GM21723 (cell line): Measurements from ENCODE around the gene TSPAN18.

ENCODE experiments used
- ATAC-seq: cut with Tn5 transposase; IDR thresholded peaks from one replicate; pipeline ENCODE4 v1.9.1; 2021; ENCODE audit warnings: mild to moderate bottlenecking, moderate library complexity; ENCODE audit not compliant: unreplicated experiment

The TSPAN18 gene

DNA sequence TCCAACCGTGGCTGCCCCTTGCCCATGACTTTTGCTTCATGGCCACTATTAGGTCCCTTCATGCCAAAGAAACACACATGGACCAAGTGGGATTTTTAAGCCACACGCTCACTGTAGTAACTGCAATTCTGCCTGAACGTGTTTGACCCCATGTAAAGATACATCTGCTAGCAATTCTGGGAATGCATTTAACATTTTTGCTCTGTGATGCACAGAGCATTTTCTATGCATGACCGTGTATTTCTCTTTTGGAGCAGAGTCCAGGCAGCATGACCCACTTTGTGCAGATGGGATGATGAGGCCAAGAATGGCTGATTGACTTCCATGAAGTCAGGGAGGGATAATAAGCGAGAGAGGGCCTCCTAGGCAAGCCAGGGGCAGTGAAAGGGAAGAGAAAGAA, 115.5 kb downstream of the TSPAN18 start:
- ATAC-seq = no peak

DNA sequence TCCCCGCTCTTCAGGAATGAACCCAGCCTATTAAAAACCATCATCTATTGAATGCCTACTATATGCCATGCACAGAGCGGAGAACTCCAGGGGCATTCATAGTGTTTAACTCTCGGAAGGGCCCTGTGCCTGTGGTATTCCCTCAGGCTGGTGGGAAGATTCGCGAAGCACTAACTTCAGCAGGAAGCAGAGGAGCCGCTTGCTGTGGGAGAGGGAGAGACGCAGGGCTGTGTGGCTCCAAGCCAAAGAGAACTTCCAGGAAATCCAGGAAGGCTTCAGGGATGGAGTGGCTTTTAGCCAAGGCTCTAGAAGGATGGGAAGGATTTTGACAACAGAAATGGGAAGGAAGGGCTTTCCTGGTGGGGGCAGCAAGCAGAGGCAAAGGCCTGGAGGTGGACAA, 120.1 kb downstream of the TSPAN18 start:
- no peak for ATAC-seq

DNA sequence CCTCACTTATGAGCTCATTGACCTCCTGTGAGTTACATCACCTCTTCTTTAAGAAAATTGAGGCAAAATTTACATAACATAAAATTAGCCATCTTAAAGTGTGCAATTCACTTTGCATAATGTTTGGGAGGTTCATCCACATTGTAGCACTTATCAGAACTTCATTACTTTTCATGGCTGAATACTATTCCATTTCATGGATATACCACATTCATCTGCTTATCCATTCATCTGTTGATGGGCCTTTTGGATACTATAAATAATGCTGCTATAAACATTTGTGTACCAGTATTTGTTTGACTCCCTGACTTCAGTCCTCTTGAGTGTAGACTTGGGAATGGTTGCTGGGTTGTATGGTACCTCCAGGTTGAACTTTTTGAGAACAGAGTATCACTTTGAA, 120.6 kb downstream of the TSPAN18 start:
- ATAC-seq = no peak

DNA sequence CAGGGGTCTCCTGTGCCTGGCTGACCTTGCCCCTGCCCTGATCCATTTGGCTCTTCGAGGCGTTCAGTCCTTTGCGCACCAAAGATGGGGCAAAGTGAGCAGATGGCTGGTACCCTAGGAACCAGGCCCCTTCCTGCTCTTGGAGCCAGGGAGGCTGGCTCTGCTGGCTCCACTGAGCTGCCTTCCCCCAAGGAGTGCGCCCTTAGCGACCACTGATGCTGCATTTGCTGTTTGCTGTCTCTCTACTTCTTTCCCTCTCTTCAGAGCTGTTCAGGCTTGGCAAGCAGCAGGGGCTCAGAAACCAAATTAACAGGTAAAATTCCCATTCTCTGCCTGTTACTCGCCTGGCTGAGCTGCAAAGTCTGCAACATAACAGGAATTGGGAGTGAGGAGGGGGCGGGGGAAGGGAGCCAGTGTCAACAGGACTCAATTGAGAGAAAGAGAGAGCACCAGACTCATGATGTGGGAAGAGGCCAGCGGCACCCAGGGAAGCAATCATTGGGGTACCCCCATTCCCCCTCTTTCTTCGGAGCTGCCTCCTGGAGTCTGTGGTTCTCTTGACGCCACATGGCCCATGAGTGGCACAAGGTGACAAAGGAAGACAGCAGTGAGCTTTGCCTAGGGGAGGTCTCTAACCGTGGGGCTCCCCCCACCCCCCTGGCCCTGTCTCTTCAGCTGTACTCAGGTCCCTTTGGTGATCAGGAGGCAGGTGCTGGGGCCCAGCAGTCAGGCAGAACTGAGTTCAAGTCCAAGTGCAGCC, 121.6 kb downstream of the TSPAN18 start:
- no peak for ATAC-seq

DNA sequence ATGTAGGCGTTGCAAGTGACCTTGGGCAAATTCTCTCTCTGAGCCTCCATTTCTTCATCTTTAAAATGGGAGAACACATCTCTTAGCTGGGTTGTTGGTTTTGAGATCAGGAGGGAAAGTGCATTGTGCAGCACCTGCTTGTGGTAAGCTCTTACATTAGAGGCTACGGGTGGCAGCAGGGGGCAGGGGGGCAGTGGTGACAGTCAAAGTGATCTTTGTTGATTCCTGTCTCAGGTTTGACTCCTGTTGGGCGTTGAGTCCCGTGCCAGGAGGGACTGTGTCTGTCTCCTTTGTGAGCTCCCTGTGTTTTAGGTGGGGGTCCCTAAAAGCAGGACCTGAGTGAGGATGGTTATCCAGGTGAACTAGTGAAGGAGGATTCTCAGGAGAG, 122.2 kb downstream of the TSPAN18 start:
- no peak for ATAC-seq

DNA sequence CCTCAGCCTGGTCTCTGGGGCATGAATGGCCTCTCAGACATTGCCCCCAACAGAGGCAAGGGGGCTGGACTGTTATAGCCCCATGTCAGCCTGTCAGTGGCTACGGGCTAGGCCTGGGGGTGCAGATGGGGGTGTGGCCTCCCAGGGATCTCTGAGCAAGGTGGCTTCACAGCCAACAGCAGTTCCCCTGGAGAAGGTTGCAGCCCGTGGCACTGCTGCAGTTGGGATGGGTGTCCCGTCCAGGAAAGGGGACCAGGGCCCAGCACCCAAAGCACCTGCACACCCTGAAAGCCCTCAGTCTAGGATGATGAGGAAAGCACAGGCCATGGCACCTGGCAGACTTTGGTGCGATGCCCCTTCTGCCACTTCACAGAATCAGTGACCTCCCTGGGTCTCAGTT, 122.7 kb downstream of the TSPAN18 start:
- ATAC-seq = no peak

DNA sequence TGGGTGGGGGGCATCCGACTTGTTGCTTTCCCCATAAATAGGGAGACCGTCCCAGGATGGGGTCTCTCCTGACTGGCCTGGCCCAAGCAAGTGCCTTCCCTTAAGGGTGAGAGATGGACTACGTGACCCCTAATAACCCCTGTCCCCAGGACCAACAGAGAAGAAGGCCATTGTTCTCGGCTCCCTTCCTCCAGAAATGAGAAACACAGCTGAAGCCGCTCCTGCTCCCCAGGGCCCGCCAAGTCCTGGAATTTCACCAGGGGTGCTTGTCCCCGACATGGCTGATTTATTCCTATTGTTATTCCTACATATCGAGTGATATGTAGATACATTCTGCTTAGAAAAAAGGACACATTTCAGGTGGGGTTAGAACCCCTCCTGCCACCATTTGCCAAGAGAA, 123.2 kb downstream of the TSPAN18 start:
- ATAC-seq = no peak

DNA sequence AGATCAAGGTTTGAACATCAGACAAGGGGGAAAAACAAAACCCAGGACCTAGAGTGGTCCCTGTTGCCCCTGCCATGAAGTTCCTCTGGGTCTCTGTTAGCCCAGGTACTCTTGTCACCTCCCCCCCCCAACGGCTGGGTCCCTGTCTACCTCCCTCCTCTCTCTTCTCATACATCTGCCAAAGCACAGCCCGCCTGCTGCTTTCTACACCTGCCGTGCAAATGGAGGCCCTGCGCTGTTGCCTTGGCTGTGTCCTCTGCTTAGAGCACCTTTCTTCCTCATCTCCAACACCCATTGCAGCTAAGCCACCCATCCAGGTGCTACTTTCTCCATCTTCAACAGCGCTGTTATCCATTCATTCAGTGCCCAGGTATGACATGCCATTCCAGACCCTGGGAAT, 124.7 kb downstream of the TSPAN18 start:
- ATAC-seq = no peak

DNA sequence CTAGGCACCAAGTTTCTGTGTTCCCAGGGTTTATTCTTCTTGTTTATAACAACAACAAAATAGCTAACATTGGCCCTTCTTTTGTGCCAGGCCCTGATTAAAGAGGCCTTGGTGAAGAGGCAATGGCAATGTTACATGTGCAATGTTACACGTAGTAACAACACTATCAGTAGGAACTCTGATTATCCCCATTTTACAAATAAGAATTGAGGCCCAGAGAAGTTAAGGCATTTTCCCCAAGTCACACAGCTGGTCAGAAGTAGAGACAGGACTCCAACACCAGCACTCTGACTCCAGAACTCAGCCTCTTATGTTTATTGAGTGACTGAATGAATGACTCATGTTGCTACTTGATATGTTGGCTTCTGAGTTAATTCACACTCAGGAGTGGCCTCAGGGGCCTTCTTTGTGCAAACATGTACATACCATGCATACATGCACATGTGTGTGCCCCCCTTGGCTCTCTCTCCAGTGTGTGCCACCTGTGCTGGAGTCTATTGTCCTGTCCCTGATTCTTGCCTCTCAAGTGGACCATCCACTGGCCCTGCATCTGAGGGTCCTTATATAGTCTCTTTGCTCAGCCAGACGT, 125.5 kb downstream of the TSPAN18 start:
- ATAC-seq = no peak

DNA sequence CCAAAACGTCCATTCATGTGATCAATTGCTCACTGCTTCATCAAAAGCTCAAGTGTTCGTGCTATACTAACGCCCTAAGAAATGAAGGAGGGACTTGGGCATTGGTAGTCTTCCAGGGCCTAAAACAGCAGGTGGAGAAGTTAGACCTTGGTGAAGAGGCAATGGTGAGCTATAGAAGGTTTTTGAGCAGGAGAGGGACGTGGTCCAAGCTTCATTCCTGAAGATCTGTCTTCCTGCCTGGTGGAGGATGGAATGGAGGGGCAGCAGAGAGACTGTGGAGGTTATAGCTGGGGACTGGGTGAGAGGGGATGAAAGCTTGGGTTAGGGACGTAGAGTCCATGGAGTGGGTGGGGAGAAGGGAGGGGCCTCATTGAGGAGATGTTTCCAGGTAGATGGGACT, 126.2 kb downstream of the TSPAN18 start:
- no peak for ATAC-seq

DNA sequence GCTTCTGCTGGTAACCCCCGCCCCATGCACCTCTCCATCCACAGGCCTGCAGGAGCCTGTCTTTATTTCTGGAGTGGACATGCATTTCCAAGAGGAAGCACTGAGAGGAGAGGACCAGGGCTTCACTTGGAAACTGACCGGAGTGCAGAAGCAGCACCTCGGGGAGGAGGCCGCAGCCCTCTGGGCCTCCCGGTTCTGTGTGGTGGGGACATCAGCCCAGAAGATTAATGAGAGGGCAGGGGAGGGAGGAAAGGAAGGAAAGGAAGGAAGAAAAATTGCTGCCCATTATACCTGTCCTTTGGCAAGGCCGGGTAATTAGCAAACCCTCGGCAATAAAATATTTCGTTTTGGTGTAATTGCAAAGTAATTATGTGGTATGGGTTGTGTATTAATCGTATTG, 126.9 kb downstream of the TSPAN18 start:
- no peak for ATAC-seq

DNA sequence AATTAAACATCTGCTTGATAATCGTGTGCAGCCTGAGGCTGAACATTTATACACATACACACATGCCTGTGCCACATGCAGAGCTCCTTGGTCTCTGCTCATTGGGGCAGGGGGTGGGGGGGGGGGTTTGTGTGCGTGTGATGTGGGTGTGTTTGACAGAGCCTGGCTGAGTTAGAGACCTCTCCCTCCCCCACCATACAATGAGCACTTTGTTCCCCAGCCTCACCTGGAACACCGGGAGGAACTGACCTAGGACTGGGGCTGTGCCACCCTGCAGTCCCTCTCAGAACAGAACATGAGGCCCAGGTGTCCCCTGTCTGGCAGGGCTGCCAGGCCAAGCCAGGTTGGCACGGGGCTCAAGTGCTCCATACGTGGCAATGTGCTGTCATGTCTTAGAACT, 127.3 kb downstream of the TSPAN18 start:
- no peak for ATAC-seq

DNA sequence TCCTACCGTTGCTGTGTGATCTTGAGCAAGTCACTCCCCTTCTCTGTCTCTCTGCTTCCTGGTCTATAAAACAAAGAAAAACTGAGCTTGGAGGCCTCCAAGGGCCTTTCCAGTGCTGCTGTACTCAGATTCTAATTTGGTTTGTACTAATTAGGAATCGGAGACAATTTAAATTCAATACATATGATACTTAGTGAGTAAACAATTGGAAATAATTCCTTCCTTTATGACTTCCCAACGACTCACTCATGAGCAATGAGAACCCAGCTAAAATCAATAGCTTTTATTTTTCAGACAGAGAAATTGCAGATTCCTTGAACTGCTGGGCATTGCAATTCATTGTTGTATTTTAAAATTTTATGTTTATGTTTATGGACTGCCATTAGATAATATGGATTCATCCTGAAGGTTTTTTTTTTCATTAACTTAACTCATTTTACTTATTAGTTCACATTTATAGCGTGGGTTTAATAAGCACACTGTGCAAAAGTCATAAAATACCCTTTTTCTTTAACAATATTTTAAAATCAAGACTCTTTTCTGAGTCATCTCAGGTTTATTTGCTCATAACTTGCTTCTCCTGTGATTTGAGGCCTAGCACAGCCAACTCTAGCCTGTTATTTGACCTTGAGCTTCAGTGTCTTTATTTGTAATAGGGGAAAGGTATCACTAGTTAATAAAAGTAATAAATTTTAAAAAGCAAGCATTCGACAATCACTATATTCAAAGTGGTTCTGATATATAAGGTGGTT, 128.2 kb downstream of the TSPAN18 start:
- no peak for ATAC-seq

DNA sequence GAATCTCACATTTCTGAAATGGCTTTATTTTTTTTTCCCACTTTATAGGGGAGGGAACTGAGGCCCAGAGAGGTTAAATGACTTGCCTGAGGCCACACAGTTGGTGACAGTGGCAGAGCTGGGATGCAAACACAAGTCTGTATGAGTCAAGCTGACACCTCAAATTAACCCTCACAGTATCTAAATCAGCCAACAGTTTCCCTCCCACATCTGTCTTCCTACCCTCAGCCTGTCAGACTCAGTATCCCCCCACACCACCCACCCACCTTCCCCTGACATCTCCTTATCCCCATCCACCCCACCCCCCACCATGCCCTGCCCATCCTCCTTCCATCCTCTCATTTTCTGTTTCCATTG, 128.7 kb downstream of the TSPAN18 start:
- no peak for ATAC-seq

DNA sequence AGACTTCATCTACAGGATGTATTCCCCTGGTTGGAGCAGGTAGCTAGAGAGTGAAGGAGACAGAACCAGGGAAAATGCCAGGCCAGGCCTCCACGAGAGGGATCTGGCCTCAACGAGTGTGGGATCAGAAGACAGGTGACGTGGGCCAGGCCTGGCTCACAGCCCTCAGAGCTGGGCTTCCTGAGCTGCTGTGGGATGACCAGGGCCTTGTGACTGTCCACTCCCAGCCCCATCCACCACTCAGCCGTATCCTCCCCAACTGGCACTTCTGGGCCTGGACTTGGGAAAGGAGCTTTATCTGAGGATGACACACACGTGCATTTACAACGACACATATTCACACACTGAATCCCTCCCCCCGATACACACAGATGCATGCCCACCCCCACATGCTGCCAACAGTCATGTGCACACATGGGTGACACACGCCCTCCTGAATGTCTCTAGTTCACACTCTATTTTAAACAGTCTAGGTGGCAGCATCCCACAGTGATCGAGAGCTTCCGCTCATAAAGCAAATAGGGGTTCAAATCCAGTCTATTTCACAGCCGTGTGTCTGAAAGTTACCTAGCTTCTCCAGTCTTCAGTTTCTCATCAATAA, 130.8 kb downstream of the TSPAN18 start:
- ATAC-seq = no peak

DNA sequence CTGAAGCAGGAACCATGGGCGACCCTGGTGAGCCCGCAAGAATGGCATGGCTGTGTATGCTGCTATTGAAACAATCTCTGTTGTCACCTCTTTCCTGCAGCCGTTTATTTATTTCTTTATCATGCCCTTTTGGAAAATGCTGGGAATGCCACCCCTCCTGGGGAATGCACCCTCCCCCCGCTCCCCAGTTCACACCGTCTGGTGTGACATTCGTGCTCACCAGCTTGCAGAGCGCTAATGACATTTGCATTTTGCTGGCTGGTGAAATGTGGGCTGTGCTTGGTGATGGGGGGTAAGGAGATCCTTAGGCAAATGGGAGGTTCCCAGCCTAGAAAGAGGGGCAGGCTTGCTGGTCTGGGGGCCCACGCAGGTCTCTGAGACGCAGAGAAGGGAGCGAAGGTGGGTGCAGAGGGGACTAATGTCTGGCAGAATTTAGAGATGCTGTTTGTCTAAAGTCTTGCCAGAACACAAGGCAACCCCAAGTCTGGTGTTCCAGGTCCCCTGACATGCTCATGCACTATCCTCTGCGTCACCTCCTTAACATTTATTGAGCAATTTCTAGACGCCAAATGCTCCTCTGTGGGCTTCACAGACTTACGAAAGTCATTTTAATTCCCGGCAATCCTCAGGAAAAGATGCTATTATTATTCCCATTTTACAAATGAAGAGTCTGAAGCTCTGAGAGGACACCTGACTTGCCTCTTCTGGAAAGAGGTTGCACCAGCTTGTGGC, 132.2 kb downstream of the TSPAN18 start:
- ATAC-seq = no peak

DNA sequence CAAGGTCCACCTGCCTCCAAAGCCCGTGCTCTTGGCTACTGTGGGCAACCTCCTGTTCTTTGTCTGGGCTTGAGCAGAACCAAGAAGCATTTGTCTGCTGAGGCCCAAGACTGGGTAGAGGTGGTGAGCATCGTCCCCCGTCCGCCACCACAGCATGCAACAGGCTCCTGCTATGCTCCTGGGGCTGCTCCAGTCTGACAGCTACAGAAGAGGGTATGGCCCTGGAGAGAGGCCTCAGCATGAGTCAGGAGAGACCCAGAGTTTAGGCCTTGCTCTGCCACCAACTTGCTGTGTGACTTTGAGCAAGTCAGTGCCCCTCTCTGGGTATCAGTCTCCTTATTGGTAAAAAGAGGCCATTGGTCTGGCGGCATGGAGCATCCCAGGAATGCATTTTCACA, 132.8 kb downstream of the TSPAN18 start:
- ATAC-seq = no peak

DNA sequence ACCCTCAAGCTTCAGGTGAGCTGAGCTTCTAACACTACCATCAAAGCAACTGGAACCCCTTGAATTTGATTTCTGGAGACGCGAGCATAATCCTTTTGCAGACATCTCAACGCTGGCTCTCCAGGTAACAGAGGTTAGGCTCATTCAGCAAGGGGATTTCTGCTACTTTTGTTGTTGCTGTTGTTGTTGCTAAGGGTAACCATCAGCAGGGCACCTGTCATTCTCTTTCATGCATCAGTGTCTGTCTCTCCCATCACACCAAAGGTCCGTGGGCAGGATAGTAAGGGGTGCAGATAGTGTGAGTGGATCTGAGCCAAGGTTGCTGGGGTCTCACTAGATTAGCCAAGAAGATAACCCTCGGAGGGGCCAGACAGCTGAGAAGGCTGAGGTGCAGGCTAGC, 133.6 kb downstream of the TSPAN18 start:
- ATAC-seq = no peak

DNA sequence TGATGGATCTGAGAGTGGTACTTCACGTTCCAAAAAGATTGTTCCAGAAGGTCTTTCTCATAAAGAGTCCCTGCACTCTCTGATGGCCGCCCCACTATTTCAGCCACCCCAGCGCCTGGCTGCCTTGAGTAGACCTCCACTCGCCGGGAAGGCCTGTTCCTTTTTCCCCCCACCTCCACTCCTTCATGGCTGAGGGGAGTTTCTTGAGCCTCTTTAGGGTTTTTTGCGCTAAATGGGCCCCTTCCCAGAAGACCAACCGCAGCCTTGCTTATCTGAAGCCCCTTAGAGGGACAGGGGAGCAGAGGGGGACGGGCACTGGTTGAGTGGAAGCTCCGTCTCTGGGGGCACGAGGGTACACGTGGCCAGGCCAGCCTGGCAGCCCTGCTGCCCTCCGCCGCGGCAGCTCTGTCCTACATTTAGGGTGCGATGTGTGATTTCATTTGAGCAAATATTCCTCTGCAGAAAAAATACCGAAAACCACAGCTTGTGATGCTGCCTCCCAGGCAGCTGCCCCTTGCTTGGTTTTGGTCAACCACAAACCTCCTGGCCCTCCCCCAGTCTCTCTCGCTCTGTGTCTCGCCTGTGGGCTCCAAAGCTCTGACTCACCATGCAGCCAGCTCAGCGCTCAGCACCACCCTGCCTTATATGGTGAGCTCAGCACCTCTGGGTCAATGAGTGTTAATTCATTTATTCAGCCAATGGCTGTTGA, 135.2 kb downstream of the TSPAN18 start:
- ATAC-seq = peak; percentile 100

DNA sequence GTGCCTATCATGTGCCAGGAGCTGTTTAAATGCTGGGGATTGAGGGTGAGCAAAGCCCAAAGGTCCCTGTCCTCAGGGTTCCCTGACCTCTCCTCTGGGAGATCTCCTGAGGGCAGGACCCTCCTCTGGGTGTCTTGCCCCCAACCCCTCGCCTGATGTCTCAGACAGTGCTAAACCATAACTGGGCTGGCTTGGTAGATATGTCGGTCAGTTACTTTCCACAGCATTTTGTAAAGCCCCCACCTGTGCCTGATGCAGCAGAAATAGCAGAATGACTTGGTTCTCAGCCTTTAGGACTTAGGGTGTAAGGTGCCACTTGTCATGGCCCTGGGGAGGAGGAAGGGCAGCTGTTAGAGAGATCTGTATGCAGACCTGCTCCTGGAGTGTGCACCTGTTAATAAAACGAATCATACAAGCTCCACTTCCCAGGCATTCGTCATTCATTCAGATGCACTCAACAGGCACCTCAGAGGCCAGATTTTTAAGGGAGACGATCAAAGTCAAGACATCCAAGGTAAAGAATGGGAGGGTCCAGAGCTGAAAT, 135.9 kb downstream of the TSPAN18 start:
- peak; percentile 1 for ATAC-seq
